Endothelial cell of hepatic sinusoid (primary cell): ENCODE measurements around the gene MS4A6A.
"Not testable (repeated sequence)": the region's sequence is repeated elsewhere in the genome, so short reads cannot be mapped to it uniquely, and the experiment has no call there.

Experiments used
- in situ Hi-C: cut with HindIII; loops from 2 replicates; pipeline ENCODE4 v1.10.0; 2017; ENCODE audit warnings: low sequenced_read_pairs

Gene MS4A6A

GRCh38 chr11:60184824-60185511, 2.1 kb upstream of the MS4A6A start:
- in situ Hi-C loops, result no loop called here

- in situ Hi-C loops, result no loop called here
These were observed 815 bp upstream of the MS4A6A start for GRCh38 chr11:60183591-60184205.

DNA sequence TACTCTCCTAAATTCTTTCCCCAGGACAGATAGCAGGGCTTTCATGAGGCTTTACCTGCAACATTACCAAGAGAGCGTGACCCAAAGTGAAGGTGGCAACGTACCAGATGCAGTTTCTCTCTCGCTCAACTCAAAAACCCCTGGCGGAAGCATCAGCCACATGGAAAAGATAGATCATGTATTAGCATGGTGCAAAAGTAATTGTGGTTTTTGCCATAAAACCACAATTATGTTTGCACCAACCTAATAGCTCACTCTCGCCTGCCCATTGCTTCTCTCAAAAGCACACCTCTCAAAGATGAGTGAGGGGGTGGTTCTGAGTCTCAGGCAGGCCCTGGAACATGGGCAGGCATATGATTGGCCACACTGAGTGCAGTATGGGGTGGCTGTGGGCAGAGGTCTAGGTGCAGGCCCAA, 7.0 kb downstream of the MS4A6A start:
- in situ Hi-C loops, result no loop called here

- in situ Hi-C loops, result no loop called here
These were observed 10.9 kb downstream of the MS4A6A start for GRCh38 chr11:60172011-60172410.

DNA sequence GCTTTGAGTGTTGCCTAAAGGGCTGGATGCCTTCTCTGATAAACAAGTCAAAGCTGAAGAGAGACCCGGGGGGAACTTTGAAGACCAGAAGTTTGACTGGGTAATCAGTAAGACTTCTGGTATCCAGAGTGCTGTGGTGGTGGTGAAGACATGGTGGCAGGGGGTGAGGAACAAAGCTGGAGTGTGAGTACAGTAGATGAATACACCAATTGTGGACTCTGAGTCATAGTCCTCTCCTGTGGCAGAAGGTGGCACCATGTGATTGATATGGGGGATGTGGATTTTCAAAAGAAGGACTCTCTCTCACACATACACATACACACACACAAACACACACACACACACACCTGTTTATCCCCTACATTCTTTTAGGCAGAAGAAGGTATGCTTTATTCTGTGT, 12.3 kb downstream of the MS4A6A start:
- in situ Hi-C loops, result no loop called here

- in situ Hi-C loops, result no loop called here
These were observed 13.5 kb downstream of the MS4A6A start for GRCh38 chr11:60169264-60169915.

GRCh38 chr11:60168306-60168705, 14.6 kb downstream of the MS4A6A start:
- in situ Hi-C loops, result no loop called here

GRCh38 chr11:60165951-60166350, 16.9 kb downstream of the MS4A6A start:
- in situ Hi-C loops, result no loop called here

DNA sequence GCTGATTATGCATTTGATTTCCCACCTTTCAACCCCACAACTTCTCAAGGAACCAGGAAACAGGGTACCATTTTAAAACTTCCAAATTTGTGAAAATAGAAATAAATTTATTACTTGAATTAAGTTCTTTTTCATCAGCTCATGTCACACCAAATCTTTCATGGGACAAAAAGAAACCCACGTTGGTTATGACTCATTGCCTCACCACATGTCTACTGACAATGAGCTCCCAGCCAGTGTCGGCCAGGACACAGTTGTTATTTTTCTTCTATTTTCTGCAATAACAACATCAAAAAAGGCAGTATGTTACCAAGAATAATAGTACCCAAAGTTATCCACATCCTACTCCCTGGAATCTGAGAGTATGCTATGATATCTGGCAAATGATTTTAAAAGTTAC, 17.3 kb downstream of the MS4A6A start:
- in situ Hi-C loops, result no loop called here

- in situ Hi-C loops, result no loop called here
These were observed 18.3 kb downstream of the MS4A6A start for GRCh38 chr11:60164550-60165075.

GRCh38 chr11:60161766-60162165, 21.1 kb downstream of the MS4A6A start:
- in situ Hi-C loops, result no loop called here

DNA sequence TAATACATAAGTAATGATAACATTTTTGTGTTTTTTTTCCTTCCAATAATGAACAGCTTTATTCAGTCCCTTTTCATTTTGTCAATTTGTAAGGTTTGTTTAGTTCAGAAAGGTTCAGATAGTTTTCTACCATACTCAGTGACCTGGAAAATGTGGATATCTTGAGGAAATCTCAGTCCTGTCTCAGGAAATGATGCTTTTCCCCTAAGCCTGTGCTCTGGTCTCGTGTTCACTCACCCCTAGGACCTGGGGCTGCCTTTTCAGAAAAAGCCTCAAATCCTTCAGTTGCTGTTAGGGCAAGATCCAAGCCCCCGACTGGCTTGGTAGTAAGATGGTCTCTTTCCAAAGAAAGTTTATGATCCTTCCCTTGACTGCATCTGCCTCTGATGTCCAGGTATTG, 21.8 kb downstream of the MS4A6A start:
- in situ Hi-C loops, result no loop called here

DNA sequence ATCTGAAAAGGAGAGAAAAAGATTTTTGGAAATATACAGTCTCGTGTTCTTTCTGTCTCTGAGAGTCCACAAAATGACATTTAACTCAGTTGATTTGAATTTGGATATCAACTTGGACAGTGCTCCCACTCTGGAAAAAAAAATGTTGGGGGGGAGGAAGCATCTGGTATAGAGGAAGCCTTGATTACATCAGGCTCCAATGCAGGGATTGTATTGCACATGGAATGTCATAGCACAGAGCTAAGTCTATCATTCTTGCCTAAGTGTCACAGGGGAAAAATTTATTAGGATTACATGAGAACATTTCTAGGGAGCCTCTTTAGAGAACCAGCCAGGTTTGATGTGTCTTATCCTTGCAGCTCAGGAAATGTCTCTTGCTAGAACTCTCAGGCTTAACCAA, 23.0 kb downstream of the MS4A6A start:
- in situ Hi-C loops, result no loop called here

DNA sequence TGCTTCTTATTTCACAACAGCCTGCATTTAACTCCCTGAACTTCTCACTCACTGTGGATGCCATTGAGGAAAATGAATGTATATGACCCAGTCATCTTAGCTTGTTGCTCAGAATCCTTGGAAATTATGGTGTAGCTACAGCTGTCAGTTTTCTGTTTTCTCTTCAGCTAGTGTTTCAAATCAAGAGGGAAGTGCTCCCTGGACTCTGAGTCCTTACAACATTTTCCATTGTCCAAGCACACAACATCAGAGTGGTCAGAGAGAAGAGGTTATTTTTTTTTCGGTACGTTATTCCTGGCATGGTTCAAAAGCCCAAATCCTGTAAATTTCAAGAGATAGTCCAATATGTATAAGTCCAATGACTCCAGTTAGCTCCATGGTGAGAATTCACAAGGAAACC, 23.6 kb downstream of the MS4A6A start:
- in situ Hi-C loops, result no loop called here

DNA sequence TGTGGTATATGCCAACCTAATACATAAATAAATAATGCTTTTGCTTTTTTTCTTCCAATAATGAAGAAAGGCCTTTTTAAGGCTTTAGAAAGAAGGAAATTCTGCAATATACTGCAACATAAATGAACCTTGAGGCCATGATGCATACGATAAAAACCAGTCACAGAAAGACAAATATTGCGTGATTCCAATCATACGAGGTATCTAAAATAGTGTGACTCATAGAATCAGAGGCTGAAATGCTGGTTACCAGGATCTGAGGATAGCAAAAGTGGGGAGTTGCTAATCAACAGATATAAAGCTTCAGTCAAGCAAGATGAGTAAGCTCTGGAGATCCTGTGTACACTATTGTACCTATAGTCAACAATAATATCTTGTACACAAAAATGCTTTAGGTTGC, 24.2 kb downstream of the MS4A6A start:
- in situ Hi-C loops, result no loop called here

- in situ Hi-C loops, result no loop called here
These were observed 27.0 kb downstream of the MS4A6A start for GRCh38 chr11:60155931-60156330.

DNA sequence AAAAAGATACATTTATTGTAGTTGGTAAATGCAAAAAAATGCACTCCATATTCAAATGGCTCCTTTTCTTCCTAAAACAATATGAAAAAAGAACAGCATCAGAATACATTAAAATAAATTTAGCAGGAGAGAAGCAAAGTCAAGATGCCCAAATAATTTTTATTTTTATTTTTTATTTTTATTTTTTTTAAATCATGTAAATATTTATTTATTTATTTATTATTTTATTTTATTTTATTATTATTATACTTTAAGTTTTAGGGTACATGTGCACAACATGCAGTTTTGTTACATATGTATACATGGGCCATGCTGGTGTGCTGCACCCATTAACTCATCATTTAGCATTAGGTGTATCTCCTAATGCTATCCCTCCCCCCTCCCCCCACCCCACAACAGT, 30.2 kb downstream of the MS4A6A start:
- in situ Hi-C loops, result not testable (repeated sequence)

DNA sequence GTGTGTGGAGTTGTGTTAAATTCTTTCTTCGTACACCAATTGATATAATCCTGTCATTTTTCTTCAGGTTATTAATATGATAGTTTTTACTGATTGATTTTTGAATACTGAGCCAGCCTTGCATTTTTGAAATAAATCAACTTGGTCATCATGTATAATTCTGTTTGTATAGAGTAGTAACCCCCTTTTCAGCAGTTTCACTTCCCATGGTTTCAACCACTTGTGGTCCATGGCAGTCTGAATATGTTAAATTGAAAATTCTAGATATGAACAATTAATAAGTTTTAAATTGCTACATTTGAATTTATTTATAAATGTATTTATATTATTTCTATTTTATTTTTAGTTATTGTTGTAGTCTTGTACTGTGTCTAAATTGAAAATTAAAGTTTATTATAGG, 32.6 kb downstream of the MS4A6A start:
- in situ Hi-C loops, result no loop called here

- in situ Hi-C loops, result no loop called here
These were observed 37.2 kb downstream of the MS4A6A start for GRCh38 chr11:60145677-60146076.

DNA sequence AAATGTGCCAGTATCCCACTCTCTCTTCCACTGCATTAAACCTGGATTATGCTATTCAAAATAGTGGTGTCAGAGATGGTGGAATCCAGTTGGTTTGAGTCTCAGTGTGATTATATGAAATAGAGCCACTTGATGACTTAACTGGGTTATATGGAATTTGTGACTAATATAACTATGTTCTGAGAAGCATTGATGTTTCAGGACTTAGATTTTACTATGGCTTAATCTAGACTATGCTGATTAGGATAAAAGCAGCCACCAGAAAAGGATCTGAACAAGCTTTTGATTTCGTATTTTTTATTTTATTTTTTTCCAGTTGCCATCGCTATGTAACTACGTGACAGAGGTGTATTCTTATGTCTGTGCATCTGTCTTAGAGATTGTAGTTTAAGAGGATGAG, 39.1 kb downstream of the MS4A6A start:
- in situ Hi-C loops, result no loop called here

GRCh38 chr11:60133917-60134316, 49.0 kb downstream of the MS4A6A start:
- in situ Hi-C loops, result no loop called here

DNA sequence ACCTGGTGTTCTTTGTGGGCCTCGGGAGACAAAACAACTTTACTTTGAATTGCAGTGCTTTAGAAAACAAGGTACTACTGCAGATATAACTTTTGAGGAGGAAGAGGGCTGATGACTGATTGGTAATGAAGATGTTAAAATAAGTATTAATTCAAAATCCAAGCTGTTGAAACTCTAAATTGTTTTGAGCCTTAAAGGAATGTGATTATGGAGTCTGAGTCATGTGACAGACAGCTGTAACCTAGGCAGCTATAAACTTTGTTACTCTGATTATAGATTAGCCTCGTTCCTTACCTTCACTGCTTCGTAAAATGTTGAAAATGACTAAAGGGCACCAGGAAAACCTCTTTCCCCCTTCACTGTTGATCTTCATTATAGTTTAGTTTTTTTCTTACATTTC, 51.0 kb downstream of the MS4A6A start:
- in situ Hi-C loops, result no loop called here
